H9 (cell line): ENCODE results near the gene NPFF. TPM values are rescaled to one million over a fixed set of nuclear protein-coding genes. Genes with fewer than 3 reads are reported as not detected.
A peak's percentile ranks its signal among the peaks of the same experiment; 100 is the strongest.

ENCODE experiments used
- DNase-seq: peaks from one replicate; pipeline ENCODE4 v3.0.0-alpha.2; 2017
- H2AFZ ChIP-seq: one replicate; pipeline ENCODE4 v1.6.1; 2013; ENCODE audit warnings: mild to moderate bottlenecking, low read length, control low read depth, moderate library complexity
- H2AK5ac ChIP-seq: 2 replicates; pipeline ENCODE4 v1.6.1; 2013; ENCODE audit warnings: low read length, control low read depth, mixed read lengths; ENCODE audit not compliant: insufficient read length
- H2BK120ac ChIP-seq: one replicate; pipeline ENCODE4 v1.6.1; 2013; ENCODE audit warnings: low read depth, mild to moderate bottlenecking, low read length, control low read depth, inconsistent platforms; ENCODE audit not compliant: poor library complexity, severe bottlenecking
- H2BK12ac ChIP-seq: 2 replicates; pipeline ENCODE4 v1.6.1; 2013; ENCODE audit warnings: low read length, control low read depth, mixed read lengths, low read depth; ENCODE audit not compliant: insufficient read length
- H2BK15ac ChIP-seq: 2 replicates; pipeline ENCODE4 v1.6.1; 2013; ENCODE audit warnings: low read depth, low read length, control low read depth
- H2BK20ac ChIP-seq: one replicate; pipeline ENCODE4 v1.6.1; 2013; ENCODE audit warnings: low read depth, mild to moderate bottlenecking, low read length, control low read depth, inconsistent platforms; ENCODE audit not compliant: poor library complexity, severe bottlenecking
- H2BK5ac ChIP-seq: 2 replicates; pipeline ENCODE4 v1.6.1; 2013; ENCODE audit warnings: low read length, control low read depth, mixed read lengths; ENCODE audit not compliant: insufficient read length
- H3K14ac ChIP-seq: 2 replicates; pipeline ENCODE4 v1.6.1; 2013; ENCODE audit warnings: low read length, control low read depth; ENCODE audit not compliant: insufficient read depth
- H3K18ac ChIP-seq: 2 replicates; pipeline ENCODE4 v1.6.1; 2013; ENCODE audit warnings: low read depth, mild to moderate bottlenecking, mixed read lengths, low read length, control low read depth; ENCODE audit not compliant: insufficient read length
- H3K23ac ChIP-seq: 2 replicates; pipeline ENCODE4 v1.6.1; 2013; ENCODE audit warnings: low read length, control low read depth, mixed read lengths, low read depth; ENCODE audit not compliant: insufficient read length
- H3K23me2 ChIP-seq: 2 replicates; pipeline ENCODE4 v1.6.1; 2013; ENCODE audit warnings: low read depth, mild to moderate bottlenecking, mixed read lengths, low read length, control low read depth; ENCODE audit not compliant: insufficient read length, poor library complexity, severe bottlenecking
- H3K27ac ChIP-seq: 2 replicates; pipeline ENCODE4 v1.5.1; 2013; ENCODE audit warnings: low read length, control low read depth, mixed read lengths, low read depth; ENCODE audit not compliant: insufficient read length
- H3K27me3 ChIP-seq: 2 replicates; pipeline ENCODE4 v1.6.1; 2013; ENCODE audit warnings: low read length, control low read depth, inconsistent platforms; ENCODE audit not compliant: insufficient read depth
- H3K4ac ChIP-seq: 2 replicates; pipeline ENCODE4 v1.6.1; 2013; ENCODE audit warnings: low read depth, mild to moderate bottlenecking, control low read depth, inconsistent platforms, low read length, moderate library complexity
- H3K4me1 ChIP-seq: 2 replicates; pipeline ENCODE4 v1.6.1; 2013; ENCODE audit warnings: low read length, control low read depth, inconsistent platforms; ENCODE audit not compliant: insufficient read depth
- H3K4me2 ChIP-seq: 2 replicates; pipeline ENCODE4 v1.6.1; 2013; ENCODE audit warnings: low read length, control low read depth, mixed read lengths; ENCODE audit not compliant: insufficient read length, insufficient read depth
- H3K56ac ChIP-seq: 2 replicates; pipeline ENCODE4 v1.6.1; 2013; ENCODE audit warnings: low read depth, mild to moderate bottlenecking, mixed read lengths, low read length, control low read depth; ENCODE audit not compliant: insufficient read length
- H3K79me1 ChIP-seq: 2 replicates; pipeline ENCODE4 v1.6.1; 2013; ENCODE audit warnings: low read depth, mild to moderate bottlenecking, moderate library complexity, low read length, control low read depth, inconsistent platforms; ENCODE audit not compliant: insufficient read depth, poor library complexity, severe bottlenecking
- H3K79me2 ChIP-seq: 2 replicates; pipeline ENCODE4 v1.6.1; 2013; ENCODE audit warnings: low read length, control low read depth, inconsistent platforms; ENCODE audit not compliant: insufficient read depth
- H3K9ac ChIP-seq: 2 replicates; pipeline ENCODE4 v1.6.1; 2013; ENCODE audit warnings: low read length, control low read depth, mixed read lengths; ENCODE audit not compliant: insufficient read length; ENCODE audit errors: extremely low read depth
- H3K9me3 ChIP-seq: one replicate; pipeline ENCODE4 v1.6.1; 2013; ENCODE audit warnings: low read depth, low read length, inconsistent platforms; ENCODE audit not compliant: control insufficient read depth
- H3T11ph ChIP-seq: one replicate; pipeline ENCODE4 v1.6.1; 2013; ENCODE audit warnings: mild to moderate bottlenecking, low read length, control low read depth, inconsistent platforms
- H4K20me1 ChIP-seq: one replicate; pipeline ENCODE4 v1.6.1; 2013; ENCODE audit not compliant: control insufficient read depth, insufficient read length, insufficient read depth
- H4K5ac ChIP-seq: 2 replicates; pipeline ENCODE4 v1.6.1; 2013; ENCODE audit warnings: low read depth, mild to moderate bottlenecking, mixed read lengths, low read length, control low read depth; ENCODE audit not compliant: insufficient read length
- H4K8ac ChIP-seq: replicated peaks from 2 replicates; pipeline ENCODE4 v1.6.1; 2013; ENCODE audit warnings: low read length, control low read depth, mixed read lengths, low read depth; ENCODE audit not compliant: insufficient read length
- H4K91ac ChIP-seq: 2 replicates; pipeline ENCODE4 v1.6.1; 2013; ENCODE audit warnings: low read depth, mild to moderate bottlenecking, moderate library complexity, mixed read lengths, low read length, control low read depth; ENCODE audit not compliant: insufficient read length
- H3K27ac Mint-ChIP-seq, 3 experiments: 2 replicates in 2 of 3; 3 replicates in 1 of 3; pipeline ENCODE4 v1.8.0; 2020 to 2021; ENCODE audit warnings: mixed read lengths in 3 of 3, mild to moderate bottlenecking in 1 of 3, moderate library complexity in 1 of 3
- H3K27me3 Mint-ChIP-seq: 2 replicates; pipeline ENCODE4 v1.8.0; 2021; ENCODE audit warnings: low read depth, mild to moderate bottlenecking, moderate library complexity, mixed read lengths
- H3K36me3 Mint-ChIP-seq, 3 experiments: 2 replicates in 2 of 3; 3 replicates in 1 of 3; pipeline ENCODE4 v1.8.0; 2020 to 2021; ENCODE audit warnings: low read depth in 3 of 3, mixed read lengths in 3 of 3; ENCODE audit not compliant: insufficient read depth in 1 of 3
- H3K4me1 Mint-ChIP-seq, 2 experiments: 2 replicates each; pipeline ENCODE4 v1.8.0; 2020; ENCODE audit warnings: mixed read lengths in 2 of 2
- H3K4me3 Mint-ChIP-seq, 2 experiments: 2 replicates in 1 of 2; 3 replicates in 1 of 2; pipeline ENCODE4 v1.8.0; 2020 to 2021; ENCODE audit warnings: mild to moderate bottlenecking in 2 of 2, mixed read lengths in 2 of 2, moderate library complexity in 1 of 2
- H3K9me3 Mint-ChIP-seq, 2 experiments: 2 replicates in 1 of 2; 3 replicates in 1 of 2; pipeline ENCODE4 v1.8.0; 2020; ENCODE audit warnings: mild to moderate bottlenecking in 2 of 2, mixed read lengths in 2 of 2, moderate library complexity in 1 of 2
- WGBS: extraction: QIAGEN DNeasy Blood & Tissue Kit; methylation state at CpG from one replicate; pipeline ENCODE4 v1.1.7; 2013; ENCODE audit warnings: missing lambda C conversion rate, low lambda C conversion rate, mixed read lengths; ENCODE audit not compliant: insufficient read length; ENCODE audit errors: extremely low coverage; 5-methylcytosine and 5-hydroxymethylcytosine counted together
- total RNA-seq: library from RNA; stranded (reverse); gene quantifications from 2 replicates; pipeline ENCODE4 v1.2.1, GENCODE V29; 2021
- TF ChIP-seq, protein P1 (sequence below): fragments of 200-600 bp; sonication (generic); conservative IDR thresholded peaks from 3 replicates; pipeline ENCODE4 v1.8.0; 2021; ENCODE audit warnings: antibody characterized with exemption, mild to moderate bottlenecking

Gene NPFF
- total RNA-seq, 1 experiment from 2014 or later = not detected

DNA sequence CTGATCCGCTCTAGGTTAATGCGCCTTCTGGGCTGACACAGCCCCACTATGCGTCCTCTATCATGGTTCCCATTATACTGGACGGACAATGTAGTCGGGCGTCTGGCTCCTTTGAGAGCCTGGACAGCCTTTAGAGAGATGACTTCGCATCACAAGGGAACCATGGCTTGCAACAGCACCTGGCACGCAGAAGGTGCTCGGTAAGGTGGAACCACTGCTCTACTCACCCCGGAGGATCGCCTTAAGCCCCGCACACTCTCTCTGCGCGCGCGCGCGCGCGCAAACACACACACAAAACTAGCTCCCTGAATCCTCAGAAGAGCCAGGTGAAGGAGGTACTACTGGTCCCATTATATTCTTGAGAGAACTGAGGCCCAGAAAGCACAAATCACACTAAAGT is 15.1 kb downstream of the NPFF start:
- no peak overlapping the region for H4K8ac ChIP-seq
- H3K27me3 Mint-ChIP-seq = no peaks in the 10 kb centered on the region; the same call in none of the 2 replicates
- peaks cover 10% of the 10 kb centered on the region for H3K23me2 ChIP-seq
- no peaks in the 10 kb centered on the region for H3K9me3 ChIP-seq
- H3K27me3 ChIP-seq = no peaks in the 10 kb centered on the region
- H3K27ac Mint-ChIP-seq = peak overlapping the region; percentile 85 to 90 (median 88)
- H3K4me3 Mint-ChIP-seq = peak overlapping the region; percentile 72 to 93
- H3K4me1 ChIP-seq = no peaks in the 10 kb centered on the region
- no peak overlapping the region for H2BK20ac ChIP-seq
- H3K27ac ChIP-seq = no peak overlapping the region
- H3K4ac ChIP-seq = no peak overlapping the region
- H2BK120ac ChIP-seq = no peak overlapping the region
- no CpG with 5 or more reads among the region's 20 CpGs for WGBS
- H3K23ac ChIP-seq = no peak overlapping the region
- peaks cover 40 to 45% of the 10 kb centered on the region in 2 experiments for H3K4me1 Mint-ChIP-seq
- H3K18ac ChIP-seq = no peak overlapping the region
- H4K91ac ChIP-seq = no peak overlapping the region
- H2AFZ ChIP-seq = no peak overlapping the region
- no peaks in the 10 kb centered on the region for H3K79me1 ChIP-seq
- H4K5ac ChIP-seq = no peak overlapping the region
- H3K9ac ChIP-seq = no peak overlapping the region
- H2BK15ac ChIP-seq = no peak overlapping the region
- DNase-seq = no peak
- TF ChIP-seq, protein P1, sequence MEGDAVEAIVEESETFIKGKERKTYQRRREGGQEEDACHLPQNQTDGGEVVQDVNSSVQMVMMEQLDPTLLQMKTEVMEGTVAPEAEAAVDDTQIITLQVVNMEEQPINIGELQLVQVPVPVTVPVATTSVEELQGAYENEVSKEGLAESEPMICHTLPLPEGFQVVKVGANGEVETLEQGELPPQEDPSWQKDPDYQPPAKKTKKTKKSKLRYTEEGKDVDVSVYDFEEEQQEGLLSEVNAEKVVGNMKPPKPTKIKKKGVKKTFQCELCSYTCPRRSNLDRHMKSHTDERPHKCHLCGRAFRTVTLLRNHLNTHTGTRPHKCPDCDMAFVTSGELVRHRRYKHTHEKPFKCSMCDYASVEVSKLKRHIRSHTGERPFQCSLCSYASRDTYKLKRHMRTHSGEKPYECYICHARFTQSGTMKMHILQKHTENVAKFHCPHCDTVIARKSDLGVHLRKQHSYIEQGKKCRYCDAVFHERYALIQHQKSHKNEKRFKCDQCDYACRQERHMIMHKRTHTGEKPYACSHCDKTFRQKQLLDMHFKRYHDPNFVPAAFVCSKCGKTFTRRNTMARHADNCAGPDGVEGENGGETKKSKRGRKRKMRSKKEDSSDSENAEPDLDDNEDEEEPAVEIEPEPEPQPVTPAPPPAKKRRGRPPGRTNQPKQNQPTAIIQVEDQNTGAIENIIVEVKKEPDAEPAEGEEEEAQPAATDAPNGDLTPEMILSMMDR = no peak
- H3K79me2 ChIP-seq = no peaks in the 10 kb centered on the region
- no peak overlapping the region for H3T11ph ChIP-seq
- H3K4me2 ChIP-seq = peak overlapping the region; percentile 74
- H2AK5ac ChIP-seq = no peak overlapping the region
- 0 out of 2 replicates have a peak overlapping the region, but pooled peaks have one; percentile 44 for H3K14ac ChIP-seq
- H3K9me3 Mint-ChIP-seq = no peaks in the 10 kb centered on the region
- no peak overlapping the region for H2BK5ac ChIP-seq
- H3K36me3 Mint-ChIP-seq = peaks cover 1 to 7% (median 3%) of the 10 kb centered on the region in 3 experiments; a peak in 3 of 7 replicates
- H3K56ac ChIP-seq = no peak overlapping the region
- H2BK12ac ChIP-seq = no peak overlapping the region
- peaks cover 2% of the 10 kb centered on the region for H4K20me1 ChIP-seq
